PC-3 (cell line): ENCODE data around the gene DNTT. TPM values are rescaled to one million over a fixed set of nuclear protein-coding genes. Genes with fewer than 3 reads are reported as not detected.

ENCODE experiments used
- ATAC-seq: fragments of 200-7000 bp; cut with Tn5 transposase; 2 replicates; pipeline ENCODE4 v1.9.1; 2020; ENCODE audit warnings: mild to moderate bottlenecking, moderate library complexity
- BruUV-seq: library from RNA; stranded (reverse); fragments of 400-500 nt; replicated peaks from 2 replicates; lab custom pipeline; 2021; lab: Mats Ljungman, UMichigan
- CTCF ChIA-PET: fragments of 300-600 bp; sonication (Branson Sonifier 250); formaldehyde crosslinking; loops from one replicate; lab custom pipeline; 2022; ENCODE audit warnings: antibody characterized with exemption; lab: Charles Lee
- POLR2A ChIA-PET: fragments of 300-600 bp; sonication (Branson Sonifier 250); formaldehyde crosslinking; loops from one replicate; lab custom pipeline; 2022; ENCODE audit warnings: antibody characterized with exemption; ENCODE audit not compliant: unreplicated experiment; lab: Charles Lee
- DNase-seq: peaks from one replicate; pipeline ENCODE4 v3.0.0-alpha.2; 2015
- H2AFZ ChIP-seq: fragments of 300-600 bp; sonication (generic); 2 replicates; pipeline ENCODE4 v1.6.0; 2016; ENCODE audit warnings: antibody characterized with exemption, low read length
- H3F3A ChIP-seq: fragments of 300-600 bp; sonication (generic); one replicate; pipeline ENCODE4 v1.6.0; 2017; ENCODE audit warnings: antibody characterized with exemption, low read length, control low read depth, mild to moderate bottlenecking; ENCODE audit not compliant: unreplicated experiment
- H3K27ac ChIP-seq: fragments of 300-600 bp; sonication (generic); 2 replicates; pipeline ENCODE4 v1.5.1; 2016; ENCODE audit warnings: mild to moderate bottlenecking, low read length
- H3K27me3 ChIP-seq: fragments of 300-600 bp; sonication (generic); 2 replicates; pipeline ENCODE4 v1.6.1; 2016; ENCODE audit warnings: low read length, mixed read lengths
- H3K36me3 ChIP-seq: fragments of 300-600 bp; sonication (generic); 2 replicates; pipeline ENCODE4 v1.6.1; 2016; ENCODE audit warnings: low read depth, mixed run types, low read length, mixed read lengths
- H3K4me1 ChIP-seq: fragments of 300-600 bp; sonication (generic); 2 replicates; pipeline ENCODE4 v1.5.1; 2016; ENCODE audit warnings: low read length; ENCODE audit not compliant: insufficient read depth
- H3K4me2 ChIP-seq: fragments of 300-600 bp; sonication (generic); 2 replicates; pipeline ENCODE4 v1.6.0; 2016; ENCODE audit warnings: low read length
- H3K4me3 ChIP-seq: fragments of 300-600 bp; sonication (generic); 2 replicates; pipeline ENCODE4 v1.5.1; 2016; ENCODE audit warnings: mild to moderate bottlenecking, low read length, mixed read lengths
- H3K79me2 ChIP-seq: fragments of 300-600 bp; sonication (generic); 2 replicates; pipeline ENCODE4 v1.6.1; 2017; ENCODE audit warnings: low read length, mixed read lengths
- H3K9ac ChIP-seq: fragments of 300-600 bp; sonication (generic); 2 replicates; pipeline ENCODE4 v1.6.0; 2016; ENCODE audit warnings: mild to moderate bottlenecking, low read length
- H3K9me2 ChIP-seq: fragments of 300-600 bp; sonication (generic); replicated peaks from 2 replicates; pipeline ENCODE4 v1.6.1; 2016; ENCODE audit warnings: mixed run types, low read length, mixed read lengths
- H3K9me3 ChIP-seq: fragments of 300-600 bp; sonication (generic); 2 replicates; pipeline ENCODE4 v1.6.1; 2016; ENCODE audit warnings: low read length, mixed read lengths
- H4K20me1 ChIP-seq: fragments of 300-600 bp; sonication (generic); 2 replicates; pipeline ENCODE4 v1.6.1; 2016; ENCODE audit warnings: low read length, mixed read lengths
- CTCF ChIP-seq: fragments of 300-600 bp; sonication (generic); conservative IDR thresholded peaks from 2 replicates; pipeline ENCODE4 v1.5.1; 2017; ENCODE audit warnings: antibody characterized with exemption, low read depth, mild to moderate bottlenecking, low read length
- EZH2 ChIP-seq: fragments of 300-600 bp; sonication (generic); IDR thresholded peaks from one replicate; pipeline ENCODE4 v1.6.1; 2017; ENCODE audit warnings: antibody characterized with exemption, mild to moderate bottlenecking, low read length; ENCODE audit not compliant: unreplicated experiment
- EZH2phosphoT487 ChIP-seq: fragments of 300-600 bp; sonication (generic); IDR thresholded peaks from 2 replicates; pipeline ENCODE4 v1.6.1; 2018; ENCODE audit warnings: mild to moderate bottlenecking, antibody characterized with exemption, low read length, borderline replicate concordance
- intact Hi-C: fragments of 100-400 bp; cut with micrococcal nuclease; formaldehyde crosslinking; loops from 2 replicates; pipeline ENCODE4 v1.9.0; 2023
- total RNA-seq: library from RNA; depleted of rRNA; stranded (reverse); fragments of >200 nt; gene quantifications from 2 replicates; pipeline ENCODE4 v1.2.3, GENCODE V29; 2014

DNTT gene
- total RNA-seq, 1 experiment from 2014 or later, result not detected

GRCh38 chr10:96287392-96288105 lies 16.7 kb upstream of the DNTT start:
- no peaks in the 10 kb centered on the region for H4K20me1 ChIP-seq
- no peaks in the 10 kb centered on the region for H3K9me2 ChIP-seq
- BruUV-seq, result no TSS peak
- no peak overlapping the region for H3K4me3 ChIP-seq
- H3K9ac ChIP-seq, result no peak overlapping the region
- TF ChIP-seq CTCF (no peak), EZH2 (no peak), EZH2phosphoT487 (no peak)
- no peaks in the 10 kb centered on the region for H3F3A ChIP-seq
- H3K27ac ChIP-seq, result no peak overlapping the region
- H3K36me3 ChIP-seq, result no peaks in the 10 kb centered on the region
- ChIA-PET POLR2A (no interaction called here), CTCF (interaction anchor here (0.6 to 1.4 kb wide), 3 partner anchors 58 to 271 kb away, joined by 3 to 12 read pairs (median 4); no protein-coding TSS in a partner anchor)
- H3K9me3 ChIP-seq, result no peaks in the 10 kb centered on the region
- no peak overlapping the region for H3K4me2 ChIP-seq
- no peaks in the 10 kb centered on the region for H3K4me1 ChIP-seq
- H2AFZ ChIP-seq, result no peak overlapping the region
- intact Hi-C loops, result no loop called here
- ATAC-seq (no peak), DNase-seq (no peak)
- H3K79me2 ChIP-seq, result no peaks in the 10 kb centered on the region
- H3K27me3 ChIP-seq, result peaks cover 32% of the 10 kb centered on the region

DNA sequence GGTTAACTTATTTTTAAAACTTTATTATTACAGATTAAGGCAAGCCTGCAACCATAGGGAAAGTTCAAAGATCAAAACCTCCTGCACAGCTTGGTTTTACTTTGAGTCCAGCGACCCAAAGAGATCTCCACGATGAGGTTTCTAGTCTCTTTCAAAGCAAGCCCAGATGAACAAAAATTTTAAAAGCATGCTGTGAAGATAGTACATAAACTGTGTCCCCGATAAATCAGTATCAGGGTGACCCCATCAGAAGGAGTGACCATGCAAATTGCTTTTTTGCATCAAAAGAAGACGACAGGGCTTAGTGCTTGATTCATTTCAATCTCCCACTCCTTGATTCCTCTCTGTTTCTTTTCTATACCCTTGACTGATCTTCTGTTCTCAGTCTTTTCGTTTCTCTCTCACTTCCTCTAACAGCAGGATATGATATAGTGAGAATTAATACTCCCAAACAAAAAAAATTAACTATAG lies 16.0 kb upstream of the DNTT start:
- no peaks in the 10 kb centered on the region for H3K9me2 ChIP-seq
- H3K4me2 ChIP-seq, result no peak overlapping the region
- H3K4me3 ChIP-seq, result no peak overlapping the region

More for the DNA sequence above, 16.0 kb upstream of the DNTT start:
- Histone ChIP-seq H2AFZ (no peak overlapping the region), H3K27me3 (peaks cover 35% of the 10 kb centered on the region), H3K9ac (no peak overlapping the region), H3F3A (no peaks in the 10 kb centered on the region), H3K9me3 (no peaks in the 10 kb centered on the region), H3K27ac (no peak overlapping the region), H4K20me1 (no peaks in the 10 kb centered on the region), H3K4me1 (no peaks in the 10 kb centered on the region), H3K36me3 (no peaks in the 10 kb centered on the region), H3K79me2 (no peaks in the 10 kb centered on the region)
- no peak for ATAC-seq
- POLR2A ChIA-PET, result no interaction called here
- BruUV-seq, result no TSS peak
- DNase-seq, result no peak
- intact Hi-C loops, result no loop called here
- CTCF ChIA-PET, result interaction anchor here (0.6 kb wide), 2 partner anchors 146 to 271 kb away, joined by 3 to 4 read pairs; no protein-coding TSS in a partner anchor
- no peak for TF ChIP-seq EZH2
- no peak for TF ChIP-seq EZH2phosphoT487
- no peak for TF ChIP-seq CTCF
